ENCODE data around the gene ANAPC15.

ANAPC15 gene

DNA sequence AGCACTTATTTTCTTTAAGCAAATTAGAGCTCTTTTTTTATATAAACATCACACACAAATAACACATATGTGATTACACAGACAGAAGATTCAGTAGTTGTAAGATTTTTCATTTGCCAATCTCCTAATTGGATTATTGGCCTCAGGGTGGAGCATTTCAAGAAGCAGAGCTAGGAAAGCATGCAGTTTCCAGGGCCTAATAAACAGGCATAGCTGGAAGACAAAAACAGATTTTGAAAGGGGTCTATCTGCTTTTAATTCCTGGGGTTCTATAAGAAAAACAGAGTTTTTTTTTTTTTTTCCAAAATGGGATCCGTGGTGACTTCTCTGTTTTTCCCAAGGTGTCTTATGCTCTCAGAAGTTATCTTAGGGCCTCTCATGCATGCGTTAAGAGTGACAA is 15.4 kb upstream of the ANAPC15 start:
- ChIA-PET POLR2A (no interaction called here), CTCF (interaction anchor here (1.1 to 4.1 kb wide), 2 partner anchors 16 to 89 kb away, joined by 3 to 25 read pairs; no protein-coding TSS in a partner anchor)
- no peak for DNase-seq (ENCODE audit: extremely low spot score)
- TF ChIP-seq, protein P1, sequence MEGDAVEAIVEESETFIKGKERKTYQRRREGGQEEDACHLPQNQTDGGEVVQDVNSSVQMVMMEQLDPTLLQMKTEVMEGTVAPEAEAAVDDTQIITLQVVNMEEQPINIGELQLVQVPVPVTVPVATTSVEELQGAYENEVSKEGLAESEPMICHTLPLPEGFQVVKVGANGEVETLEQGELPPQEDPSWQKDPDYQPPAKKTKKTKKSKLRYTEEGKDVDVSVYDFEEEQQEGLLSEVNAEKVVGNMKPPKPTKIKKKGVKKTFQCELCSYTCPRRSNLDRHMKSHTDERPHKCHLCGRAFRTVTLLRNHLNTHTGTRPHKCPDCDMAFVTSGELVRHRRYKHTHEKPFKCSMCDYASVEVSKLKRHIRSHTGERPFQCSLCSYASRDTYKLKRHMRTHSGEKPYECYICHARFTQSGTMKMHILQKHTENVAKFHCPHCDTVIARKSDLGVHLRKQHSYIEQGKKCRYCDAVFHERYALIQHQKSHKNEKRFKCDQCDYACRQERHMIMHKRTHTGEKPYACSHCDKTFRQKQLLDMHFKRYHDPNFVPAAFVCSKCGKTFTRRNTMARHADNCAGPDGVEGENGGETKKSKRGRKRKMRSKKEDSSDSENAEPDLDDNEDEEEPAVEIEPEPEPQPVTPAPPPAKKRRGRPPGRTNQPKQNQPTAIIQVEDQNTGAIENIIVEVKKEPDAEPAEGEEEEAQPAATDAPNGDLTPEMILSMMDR (IDR thresholded peaks at IDR 0.05; ENCODE audit: control extremely low read depth, extremely low read depth, low read depth, missing control alignments), result no peak

DNA sequence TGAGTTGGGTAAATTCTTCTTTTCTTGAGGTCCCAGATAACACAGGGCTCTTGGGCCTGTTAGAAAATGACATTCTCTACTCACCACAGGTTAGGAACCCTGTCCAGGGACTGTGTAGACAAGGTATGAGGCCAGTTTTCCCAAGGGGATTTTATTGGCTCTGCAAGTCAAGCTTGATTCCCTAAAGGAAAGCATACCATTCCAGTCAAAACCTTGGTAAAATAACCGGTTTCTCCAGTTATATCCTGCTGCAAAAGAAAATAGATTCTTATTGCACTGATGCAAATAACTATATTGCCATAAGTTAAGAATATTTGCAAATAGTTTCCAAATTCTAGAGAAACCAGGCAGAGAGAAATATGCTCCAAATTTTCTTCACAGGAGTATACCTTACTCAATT is 13.5 kb upstream of the ANAPC15 start:
- no peak for DNase-seq (ENCODE audit: extremely low spot score)
- ChIA-PET POLR2A (no interaction called here), CTCF (interaction anchor here (1.1 to 4.1 kb wide), 4 partner anchors 11 to 101 kb away, joined by 3 to 25 read pairs (median 4); partner anchors contain the start of gene ANAPC15)
- TF ChIP-seq, protein P1 (IDR thresholded peaks at IDR 0.05; ENCODE audit: control extremely low read depth, extremely low read depth, low read depth, missing control alignments), result no peak

DNA sequence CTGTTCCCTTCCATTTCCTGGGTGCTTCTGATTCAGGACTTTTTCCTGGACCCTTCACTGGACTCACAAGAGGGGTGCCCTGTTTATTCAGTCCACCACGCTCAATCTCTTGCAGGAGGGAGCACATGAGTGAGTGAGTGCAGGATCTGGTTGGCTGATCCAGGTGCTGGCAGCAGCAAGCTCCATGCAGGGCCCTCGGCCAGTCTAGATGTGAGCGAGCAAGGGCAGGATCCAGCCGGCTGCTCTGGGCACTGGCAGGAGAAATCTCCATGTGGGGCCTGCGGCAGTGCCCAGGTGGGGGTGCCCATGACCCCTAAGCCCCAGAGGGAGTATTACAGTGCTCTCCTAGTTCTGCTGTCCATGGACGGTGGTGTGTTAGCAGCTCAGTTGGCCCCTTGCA is 11.6 kb upstream of the ANAPC15 start:
- POLR2A ChIA-PET, result no interaction called here
- no peak for DNase-seq (ENCODE audit: extremely low spot score)
- CTCF ChIA-PET, result interaction anchor here (1.3 to 1.9 kb wide), 2 partner anchors 20 to 99 kb away, joined by 5 to 6 read pairs; no protein-coding TSS in a partner anchor
- TF ChIP-seq, protein P1 (IDR thresholded peaks at IDR 0.05; ENCODE audit: control extremely low read depth, extremely low read depth, low read depth, missing control alignments), result no peak

GRCh38 chr11:72123117-72123653 is 10.7 kb upstream of the ANAPC15 start:
- no peak for DNase-seq (ENCODE audit: extremely low spot score)
- POLR2A ChIA-PET, result no interaction called here

GRCh38 chr11:72122607-72123006 is 10.1 kb upstream of the ANAPC15 start:
- ChIA-PET CTCF (interaction anchor here (1.9 kb wide), 1 partner anchor 21 kb away, joined by 6 read pairs; no protein-coding TSS in a partner anchor), POLR2A (no interaction called here)
- TF ChIP-seq, protein P1 (IDR thresholded peaks at IDR 0.05; ENCODE audit: control extremely low read depth, extremely low read depth, low read depth, missing control alignments), result no peak
- DNase-seq (ENCODE audit: extremely low spot score), result no peak

More at GRCh38 chr11:72123117-72123653, 10.7 kb upstream of the ANAPC15 start:
- CTCF ChIA-PET, result interaction anchor here (1.3 to 1.9 kb wide), 2 partner anchors 21 to 98 kb away, joined by 5 to 6 read pairs; no protein-coding TSS in a partner anchor
- TF ChIP-seq, protein P1 (IDR thresholded peaks at IDR 0.05; ENCODE audit: control extremely low read depth, extremely low read depth, low read depth, missing control alignments), result no peak

GRCh38 chr11:72120930-72121329 is 8.4 kb upstream of the ANAPC15 start:
- POLR2A ChIA-PET, result no interaction called here
- CTCF ChIA-PET, result interaction anchor here (1.2 kb wide), 1 partner anchor 23 kb away, joined by 4 read pairs; no protein-coding TSS in a partner anchor
- TF ChIP-seq, protein P1 (IDR thresholded peaks at IDR 0.05; ENCODE audit: control extremely low read depth, extremely low read depth, low read depth, missing control alignments), result no peak
- no peak for DNase-seq (ENCODE audit: extremely low spot score)

All from GM10248 (cell line).